Thyroid gland (tissue), 4 donors: Measurements from ENCODE around the gene C19orf81. TPM values are rescaled to one million over a fixed set of nuclear protein-coding genes. Genes with fewer than 3 reads are reported as not detected.

Source experiments
- DNase-seq, 2 donors: peaks; one replicate each; pipeline ENCODE4 v3.0.0-alpha.2; 2019
- H3K27ac ChIP-seq, 3 donors: fragments of 200-600 bp; sonication (generic); 1 replicate in 2 of 3; 2 replicates in 1 of 3; pipeline ENCODE4 v1.5.1; 2016 to 2019; ENCODE audit warnings: mild to moderate bottlenecking in 1 of 3, moderate library complexity in 1 of 3
- H3K27me3 ChIP-seq: fragments of 200-600 bp; sonication (generic); one replicate; pipeline ENCODE4 v1.5.1; 2019
- H3K36me3 ChIP-seq, 2 donors: fragments of 200-600 bp; sonication (generic); one replicate each; pipeline ENCODE4 v1.5.1; 2016 to 2019
- H3K4me1 ChIP-seq, 2 donors: fragments of 200-600 bp; sonication (generic); one replicate each; pipeline ENCODE4 v1.5.1; 2017 to 2019
- H3K4me3 ChIP-seq, 3 donors: fragments of 200-600 bp; sonication (generic); replicated peaks in 1 of 3; 1 replicate in 2 of 3; 2 replicates in 1 of 3; pipeline ENCODE4 v1.5.1; 2016; ENCODE audit warnings: mild to moderate bottlenecking in 1 of 3
- H3K9me3 ChIP-seq: fragments of 200-600 bp; sonication (generic); one replicate; pipeline ENCODE4 v1.5.1; 2017
- CTCF ChIP-seq, 6 experiments: fragments of 200-600 bp in 3 of 6; fragments of 450-650 bp in 3 of 6; sonication (generic) in 3 of 6; IDR thresholded peaks; one replicate each; pipeline ENCODE4 v1.5.1; 2016 to 2019; ENCODE audit warnings: antibody characterized with exemption in 6 of 6, mild to moderate bottlenecking in 2 of 6, inconsistent platforms in 1 of 6, moderate library complexity in 1 of 6
- POLR2A ChIP-seq, 2 donors: fragments of 450-650 bp; IDR thresholded peaks; one replicate each; pipeline ENCODE4 v1.6.1; 2017; ENCODE audit warnings: antibody characterized with exemption in 2 of 2, mild to moderate bottlenecking in 2 of 2, moderate library complexity in 1 of 2
- WGBS, 2 donors: methylation state at CpG; one replicate each; pipeline ENCODE4 v1.1.5; 2017; 5-methylcytosine and 5-hydroxymethylcytosine counted together
- intact Hi-C: fragments of 100-400 bp; cut with DNase I; formaldehyde crosslinking; loops from one replicate; pipeline ENCODE4 v1.15.1; 2023
- total RNA-seq, 4 donors: library from RNA; depleted of rRNA; stranded (reverse); fragments of >200 nt; gene quantifications; one replicate each; pipeline ENCODE4 v1.2.3, GENCODE V29; 2016

C19orf81 gene
- total RNA-seq, 4 donors from 2014 or later, result 1.7 TPM; not detected in 3

- H3K4me3 ChIP-seq, result no peak overlapping the region
- TF ChIP-seq POLR2A (IDR thresholded peaks at IDR 0.05) (no peak), CTCF (IDR thresholded peaks at IDR 0.05) (no peak)
- peaks cover 0 to 2% of the 10 kb centered on the region in 2 donors for H3K4me1 ChIP-seq
- H3K27ac ChIP-seq, result no peak overlapping the region
- intact Hi-C loops, result no loop called here
- H3K9me3 ChIP-seq, result no peaks in the 10 kb centered on the region
- no peak for DNase-seq
- no peaks in the 10 kb centered on the region for H3K27me3 ChIP-seq
- H3K36me3 ChIP-seq, result no peaks in the 10 kb centered on the region
- WGBS, 2 donors, result 72 to 74% methylated on average over 2 of the region's 2 CpGs
These were observed 8.9 kb upstream of the C19orf81 start for GRCh38 chr19:50640368-50640767.

- TF ChIP-seq POLR2A (IDR thresholded peaks at IDR 0.05) (no peak), CTCF (IDR thresholded peaks at IDR 0.05) (no peak)
- no peaks in the 10 kb centered on the region for H3K36me3 ChIP-seq
- DNase-seq, result no peak
- H3K4me3 ChIP-seq, result no peak overlapping the region
- intact Hi-C loops, result no loop called here
- H3K4me1 ChIP-seq, result no peaks in the 10 kb centered on the region
- H3K27ac ChIP-seq, result no peak overlapping the region
- no peaks in the 10 kb centered on the region for H3K9me3 ChIP-seq
- 34 to 41% methylated on average over 1 of the region's 1 CpG for WGBS, 2 donors
- H3K27me3 ChIP-seq, result no peaks in the 10 kb centered on the region
These were observed 4.8 kb upstream of the C19orf81 start for GRCh38 chr19:50644315-50644915.

- Histone ChIP-seq H3K4me1 (no peaks in the 10 kb centered on the region), H3K36me3 (no peaks in the 10 kb centered on the region), H3K4me3 (no peak overlapping the region), H3K9me3 (no peaks in the 10 kb centered on the region), H3K27ac (no peak overlapping the region), H3K27me3 (no peaks in the 10 kb centered on the region)
- TF ChIP-seq POLR2A (IDR thresholded peaks at IDR 0.05) (no peak), CTCF (IDR thresholded peaks at IDR 0.05) (no peak)
- 69 to 74% methylated on average over 6 of the region's 6 CpGs for WGBS, 2 donors
- intact Hi-C loops, result no loop called here
- DNase-seq, result no peak
These were observed 4.1 kb upstream of the C19orf81 start for GRCh38 chr19:50645107-50645506.

GRCh38 chr19:50646074-50646807, 3.0 kb upstream of the C19orf81 start:
- H3K36me3 ChIP-seq, result no peaks in the 10 kb centered on the region
- no peak for DNase-seq
- no peak overlapping the region for H3K4me3 ChIP-seq
- no peaks in the 10 kb centered on the region for H3K9me3 ChIP-seq
- no peaks in the 10 kb centered on the region for H3K4me1 ChIP-seq
- 54 to 56% methylated on average over 6 of the region's 6 CpGs for WGBS, 2 donors
- no peaks in the 10 kb centered on the region for H3K27me3 ChIP-seq
- TF ChIP-seq POLR2A (IDR thresholded peaks at IDR 0.05) (no peak), CTCF (IDR thresholded peaks at IDR 0.05) (no peak)
- no peak overlapping the region for H3K27ac ChIP-seq
- intact Hi-C loops, result no loop called here

- intact Hi-C loops, result no loop called here
- WGBS, 2 donors, result 67 to 70% methylated on average over 10 of the region's 10 CpGs
- no peak for DNase-seq
- Histone ChIP-seq H3K4me3 (no peak overlapping the region), H3K36me3 (no peaks in the 10 kb centered on the region), H3K4me1 (no peaks in the 10 kb centered on the region), H3K27ac (no peak overlapping the region), H3K9me3 (no peaks in the 10 kb centered on the region), H3K27me3 (no peaks in the 10 kb centered on the region)
- TF ChIP-seq POLR2A (IDR thresholded peaks at IDR 0.05) (no peak), CTCF (IDR thresholded peaks at IDR 0.05) (no peak)
These were observed 1.2 kb upstream of the C19orf81 start for GRCh38 chr19:50647879-50648615.
